HG03280 (cell line): ENCODE results near the gene RBX1.

ENCODE experiments used
- ATAC-seq: cut with Tn5 transposase; IDR thresholded peaks from one replicate; pipeline ENCODE4 v1.9.1; 2021; ENCODE audit warnings: mild to moderate bottlenecking, moderate library complexity; ENCODE audit not compliant: unreplicated experiment

Gene RBX1

DNA sequence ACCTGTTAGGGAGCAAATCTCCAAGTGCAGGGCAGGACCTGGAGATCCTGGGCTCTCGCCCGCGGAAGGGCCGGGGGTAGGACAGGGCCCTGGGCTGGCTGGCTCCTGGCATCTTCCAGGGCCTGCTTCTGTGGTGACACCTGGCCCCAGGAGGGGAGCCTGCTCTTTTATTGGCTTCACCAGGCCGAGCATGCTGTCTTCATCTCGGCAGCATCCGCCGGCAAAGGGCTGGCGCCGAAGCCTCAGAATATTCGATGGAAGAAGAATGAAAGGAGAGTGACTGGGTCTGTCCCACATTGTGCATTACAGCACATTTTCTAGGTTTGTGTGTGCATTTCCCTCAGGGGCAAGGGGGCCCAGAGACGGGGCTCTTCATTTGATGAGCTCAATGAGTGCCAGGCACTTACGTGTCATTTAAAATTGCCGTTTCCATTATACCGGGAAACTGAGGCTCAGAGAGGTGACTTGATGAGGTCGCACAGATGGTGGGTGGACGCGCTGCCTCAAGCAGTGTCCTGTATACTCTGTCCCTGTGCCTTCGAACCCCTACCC, 70.0 kb downstream of the RBX1 start:
- no peak for ATAC-seq

DNA sequence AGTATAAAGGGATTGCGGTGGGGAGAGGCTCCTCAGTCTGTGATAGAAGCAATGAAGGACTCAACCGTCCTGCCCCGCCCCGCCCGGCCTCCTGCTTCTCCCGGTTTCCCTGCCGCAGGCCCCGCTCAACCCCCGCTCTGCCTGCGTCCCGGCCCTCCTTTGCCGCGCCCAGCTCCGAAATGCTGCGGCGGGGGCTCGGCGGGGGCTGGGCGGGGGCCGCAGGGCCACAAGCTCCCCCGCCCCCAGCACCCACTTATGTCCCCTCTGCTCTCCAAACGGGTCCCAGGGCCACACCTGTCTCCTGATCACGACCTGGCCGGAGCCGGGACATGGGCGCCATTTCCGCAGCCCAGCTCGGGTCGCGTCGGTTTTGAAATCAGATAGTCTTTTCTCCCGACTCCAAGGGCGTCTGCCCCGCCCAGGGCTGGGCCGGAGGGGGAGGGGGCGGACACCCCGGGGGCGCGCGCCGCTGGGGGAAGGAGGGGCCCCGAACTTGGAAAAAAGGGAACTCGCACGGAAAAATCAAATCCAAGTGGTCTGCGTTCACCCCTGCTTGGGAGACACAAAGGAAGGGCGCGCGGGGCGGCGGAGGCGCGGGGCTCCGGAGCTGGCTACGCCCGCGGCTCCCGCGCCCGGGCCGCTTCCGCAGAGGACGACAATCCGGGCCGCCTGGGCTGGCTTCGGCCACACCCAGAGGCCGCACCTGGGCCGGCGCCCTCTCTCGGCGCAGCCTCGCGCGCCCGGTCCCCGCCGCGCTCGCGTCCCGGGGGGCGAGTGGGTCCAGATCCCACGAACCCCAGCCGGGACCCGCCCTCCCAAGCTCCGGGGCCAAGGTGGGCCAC, 70.7 kb downstream of the RBX1 start:
- ATAC-seq = peak; percentile 72

DNA sequence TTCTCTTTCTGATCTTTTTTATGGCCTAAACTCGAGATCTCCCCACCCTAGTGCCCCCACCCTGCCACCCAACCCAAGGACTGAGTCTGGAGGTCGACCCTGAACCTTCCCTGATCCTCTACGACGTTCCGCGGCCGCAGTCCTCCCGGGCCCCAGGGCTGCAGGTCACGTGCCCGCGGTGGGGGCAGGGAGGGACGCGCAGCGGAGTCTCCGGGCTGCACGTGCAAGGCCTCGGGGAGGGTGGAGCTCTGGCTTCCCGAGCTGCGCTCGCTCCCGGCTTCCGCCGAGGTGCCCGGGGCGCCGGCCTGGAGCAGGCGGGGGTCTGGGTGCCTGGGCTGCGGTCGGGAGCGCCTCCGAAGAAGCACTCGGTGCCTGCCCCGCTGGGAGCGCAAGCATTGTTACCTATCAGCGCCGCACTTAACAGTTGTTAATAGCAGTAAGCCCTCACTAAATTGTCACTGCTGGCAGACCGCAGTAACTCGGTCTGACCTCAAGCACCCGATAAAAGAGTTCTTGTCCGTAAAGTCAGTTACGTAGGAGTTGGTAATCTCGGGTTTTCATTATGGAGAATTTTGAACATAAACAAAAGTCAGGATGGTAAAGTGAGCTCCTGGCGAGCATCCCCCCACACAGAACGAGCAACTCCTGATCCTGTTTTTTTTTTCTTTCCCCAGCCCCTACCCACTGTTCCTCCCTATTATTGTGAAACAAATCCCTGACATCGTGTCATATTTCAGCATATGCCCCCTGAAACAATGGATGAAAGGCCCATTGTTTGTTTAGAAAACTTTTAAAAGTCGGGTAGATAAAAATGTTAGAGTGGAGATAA, 71.5 kb downstream of the RBX1 start:
- peak; percentile 66 for ATAC-seq
